Astrocyte (in vitro differentiated cells and primary cell): ENCODE measurements around the gene CNNM2. TPM values are rescaled to one million over a fixed set of nuclear protein-coding genes. Genes with fewer than 3 reads are reported as not detected.

ENCODE experiments used
- DNase-seq: peaks from one replicate; pipeline ENCODE4 v3.0.0-alpha.2; 2010; ENCODE audit warnings: low read depth
- FAIRE-seq: peaks from 2 replicates; lab custom pipeline; 2011; peaks lifted over from hg19 to GRCh38; lab: Jason Lieb, UNC
- H2AFZ ChIP-seq: 2 replicates; pipeline ENCODE4 v1.6.0; 2012; ENCODE audit warnings: low read depth, low read length, inconsistent platforms
- H3K27ac ChIP-seq: 2 replicates; pipeline ENCODE4 v1.5.1; 2011; ENCODE audit warnings: low read depth, low read length, inconsistent platforms
- H3K27me3 ChIP-seq: 2 replicates; pipeline ENCODE4 v1.6.0; 2011; ENCODE audit warnings: low read length, inconsistent platforms; ENCODE audit not compliant: insufficient read depth
- H3K36me3 ChIP-seq: 2 replicates; pipeline ENCODE4 v1.5.1; 2011; ENCODE audit warnings: low read length, inconsistent platforms; ENCODE audit not compliant: insufficient read depth
- H3K4me1 ChIP-seq: 2 replicates; pipeline ENCODE4 v1.5.1; 2011; ENCODE audit warnings: low read length, inconsistent platforms; ENCODE audit not compliant: insufficient read depth
- H3K4me2 ChIP-seq: 2 replicates; pipeline ENCODE4 v1.6.0; 2012; ENCODE audit warnings: low read length, inconsistent platforms
- H3K4me3 ChIP-seq: 2 replicates; pipeline ENCODE4 v1.5.1; 2011; ENCODE audit warnings: low read depth, mild to moderate bottlenecking, low read length, inconsistent platforms; ENCODE audit not compliant: insufficient read depth
- H3K79me2 ChIP-seq: 2 replicates; pipeline ENCODE4 v1.6.0; 2012; ENCODE audit warnings: mild to moderate bottlenecking, low read length, inconsistent platforms; ENCODE audit not compliant: insufficient read depth
- H3K9ac ChIP-seq: 2 replicates; pipeline ENCODE4 v1.6.0; 2012; ENCODE audit warnings: mild to moderate bottlenecking, low read length, inconsistent platforms
- H3K9me3 ChIP-seq: 2 replicates; pipeline ENCODE4 v1.5.1; 2012; ENCODE audit warnings: low read depth, mild to moderate bottlenecking, low read length, inconsistent platforms; ENCODE audit not compliant: insufficient read depth
- H4K20me1 ChIP-seq: 2 replicates; pipeline ENCODE4 v1.6.0; 2012; ENCODE audit warnings: low read length, inconsistent platforms; ENCODE audit not compliant: insufficient read depth
- H3K27ac Mint-ChIP-seq: one replicate; pipeline ENCODE4 v1.8.0; 2021; ENCODE audit warnings: mild to moderate bottlenecking, mixed read lengths; ENCODE audit not compliant: unreplicated experiment
- H3K27me3 Mint-ChIP-seq: one replicate; pipeline ENCODE4 v1.8.0; 2021; ENCODE audit warnings: low read depth, mixed read lengths; ENCODE audit not compliant: unreplicated experiment
- H3K36me3 Mint-ChIP-seq: one replicate; pipeline ENCODE4 v1.8.0; 2021; ENCODE audit warnings: low read depth, mixed read lengths; ENCODE audit not compliant: unreplicated experiment
- H3K4me1 Mint-ChIP-seq: one replicate; pipeline ENCODE4 v1.8.0; 2021; ENCODE audit warnings: low read depth, mixed read lengths; ENCODE audit not compliant: unreplicated experiment
- H3K4me3 Mint-ChIP-seq: one replicate; pipeline ENCODE4 v1.8.0; 2021; ENCODE audit warnings: mild to moderate bottlenecking, moderate library complexity, mixed read lengths; ENCODE audit not compliant: unreplicated experiment
- H3K9me3 Mint-ChIP-seq: one replicate; pipeline ENCODE4 v1.8.0; 2021; ENCODE audit warnings: mild to moderate bottlenecking, mixed read lengths; ENCODE audit not compliant: unreplicated experiment
- EZH2 ChIP-seq: IDR thresholded peaks from 2 replicates; pipeline ENCODE4 v1.6.1; 2012; ENCODE audit warnings: mild to moderate bottlenecking, low read length, inconsistent platforms; ENCODE audit not compliant: insufficient read depth
- total RNA-seq: library from RNA; stranded (reverse); gene quantifications from 2 replicates; pipeline ENCODE4 v1.2.1, GENCODE V29; 2021
- TF ChIP-seq, protein P1 (sequence below): IDR thresholded peaks from 2 replicates; pipeline ENCODE4 v1.5.1; 2011; ENCODE audit warnings: low read depth, mild to moderate bottlenecking, inconsistent platforms, low read length, moderate library complexity; ENCODE audit not compliant: insufficient read depth

The CNNM2 gene
- total RNA-seq, 1 donor from 2014 or later: 9.9 TPM

- no peak overlapping the region for H2AFZ ChIP-seq
- no peaks in the 10 kb centered on the region for H3K36me3 ChIP-seq
- no peaks in the 10 kb centered on the region for H3K79me2 ChIP-seq
- no peaks in the 10 kb centered on the region for H3K27me3 ChIP-seq
- H3K36me3 Mint-ChIP-seq: no peaks in the 10 kb centered on the region
- DNase-seq (no peak), FAIRE-seq (no peak)
- H3K4me1 Mint-ChIP-seq: no peaks in the 10 kb centered on the region
- no peaks in the 10 kb centered on the region for H3K27me3 Mint-ChIP-seq
- H3K4me1 ChIP-seq: no peaks in the 10 kb centered on the region
- no peak overlapping the region for H3K27ac ChIP-seq
- no peak overlapping the region for H3K27ac Mint-ChIP-seq
- H3K4me3 ChIP-seq: no peak overlapping the region
- H3K4me2 ChIP-seq: no peak overlapping the region
- H3K9ac ChIP-seq: no peak overlapping the region
- peaks cover 4% of the 10 kb centered on the region for H3K9me3 ChIP-seq
- TF ChIP-seq EZH2: no peak
- TF ChIP-seq, protein P1, sequence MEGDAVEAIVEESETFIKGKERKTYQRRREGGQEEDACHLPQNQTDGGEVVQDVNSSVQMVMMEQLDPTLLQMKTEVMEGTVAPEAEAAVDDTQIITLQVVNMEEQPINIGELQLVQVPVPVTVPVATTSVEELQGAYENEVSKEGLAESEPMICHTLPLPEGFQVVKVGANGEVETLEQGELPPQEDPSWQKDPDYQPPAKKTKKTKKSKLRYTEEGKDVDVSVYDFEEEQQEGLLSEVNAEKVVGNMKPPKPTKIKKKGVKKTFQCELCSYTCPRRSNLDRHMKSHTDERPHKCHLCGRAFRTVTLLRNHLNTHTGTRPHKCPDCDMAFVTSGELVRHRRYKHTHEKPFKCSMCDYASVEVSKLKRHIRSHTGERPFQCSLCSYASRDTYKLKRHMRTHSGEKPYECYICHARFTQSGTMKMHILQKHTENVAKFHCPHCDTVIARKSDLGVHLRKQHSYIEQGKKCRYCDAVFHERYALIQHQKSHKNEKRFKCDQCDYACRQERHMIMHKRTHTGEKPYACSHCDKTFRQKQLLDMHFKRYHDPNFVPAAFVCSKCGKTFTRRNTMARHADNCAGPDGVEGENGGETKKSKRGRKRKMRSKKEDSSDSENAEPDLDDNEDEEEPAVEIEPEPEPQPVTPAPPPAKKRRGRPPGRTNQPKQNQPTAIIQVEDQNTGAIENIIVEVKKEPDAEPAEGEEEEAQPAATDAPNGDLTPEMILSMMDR: no peak
- H3K4me3 Mint-ChIP-seq: no peak overlapping the region
- H4K20me1 ChIP-seq: no peaks in the 10 kb centered on the region
- H3K9me3 Mint-ChIP-seq: peaks cover 8% of the 10 kb centered on the region
These were observed 88.9 kb downstream of the CNNM2 start for GRCh38 chr10:103007017-103007416.

GRCh38 chr10:103013416-103013815, 95.3 kb downstream of the CNNM2 start:
- no peak overlapping the region for H3K4me3 Mint-ChIP-seq
- no peak overlapping the region for H3K27ac ChIP-seq
- no peaks in the 10 kb centered on the region for H3K9me3 Mint-ChIP-seq
- H3K79me2 ChIP-seq: no peaks in the 10 kb centered on the region
- H4K20me1 ChIP-seq: no peaks in the 10 kb centered on the region
- no peak for DNase-seq
- H2AFZ ChIP-seq: no peak overlapping the region
- H3K36me3 Mint-ChIP-seq: no peaks in the 10 kb centered on the region
- H3K4me2 ChIP-seq: no peak overlapping the region
- no peaks in the 10 kb centered on the region for H3K4me1 ChIP-seq
- TF ChIP-seq, protein P1: no peak
- TF ChIP-seq EZH2: no peak
- no peak overlapping the region for H3K4me3 ChIP-seq
- no peaks in the 10 kb centered on the region for H3K27me3 ChIP-seq
- no peaks in the 10 kb centered on the region for H3K27me3 Mint-ChIP-seq
- FAIRE-seq: no peak
- H3K4me1 Mint-ChIP-seq: no peaks in the 10 kb centered on the region
- H3K27ac Mint-ChIP-seq: no peak overlapping the region
- no peaks in the 10 kb centered on the region for H3K9me3 ChIP-seq
- H3K36me3 ChIP-seq: no peaks in the 10 kb centered on the region
- no peak overlapping the region for H3K9ac ChIP-seq

DNA sequence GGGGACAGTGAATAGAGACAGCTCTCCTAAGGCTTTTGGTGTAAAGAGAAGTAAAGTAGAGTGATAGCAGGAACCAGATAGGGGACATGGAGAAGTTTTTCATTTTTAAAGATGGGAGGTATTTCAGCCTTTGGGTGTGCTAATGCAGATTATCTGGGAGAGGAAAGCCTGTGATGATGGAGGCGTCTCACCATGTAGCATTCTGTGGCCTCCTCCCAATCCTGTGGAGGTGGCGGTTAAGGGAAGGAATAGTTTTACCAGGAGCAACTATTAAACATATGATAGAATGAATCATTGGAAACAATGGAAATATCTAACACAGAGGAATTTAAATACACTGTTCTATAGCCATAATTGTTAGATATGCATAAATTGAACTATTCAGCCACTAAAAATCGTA, 101.3 kb downstream of the CNNM2 start:
- H3K4me3 Mint-ChIP-seq: no peak overlapping the region
- DNase-seq (no peak), FAIRE-seq (no peak)
- Histone ChIP-seq H3K9me3 (no peaks in the 10 kb centered on the region), H3K36me3 (no peaks in the 10 kb centered on the region), H3K4me1 (no peaks in the 10 kb centered on the region), H3K9ac (no peak overlapping the region), H2AFZ (no peak overlapping the region), H4K20me1 (no peaks in the 10 kb centered on the region), H3K79me2 (no peaks in the 10 kb centered on the region), H3K4me2 (no peak overlapping the region), H3K4me3 (no peak overlapping the region), H3K27me3 (no peaks in the 10 kb centered on the region), H3K27ac (no peak overlapping the region)
- no peak for TF ChIP-seq EZH2
- TF ChIP-seq, protein P1: no peak
- no peaks in the 10 kb centered on the region for H3K27me3 Mint-ChIP-seq
- H3K27ac Mint-ChIP-seq: no peak overlapping the region
- H3K4me1 Mint-ChIP-seq: peaks cover 22% of the 10 kb centered on the region
- no peaks in the 10 kb centered on the region for H3K9me3 Mint-ChIP-seq
- H3K36me3 Mint-ChIP-seq: no peaks in the 10 kb centered on the region
